ENCODE data around the gene STAG1.
"Not testable (repeated sequence)": the region's sequence is repeated elsewhere in the genome, so short reads cannot be mapped to it uniquely, and the experiment has no call there.

The STAG1 gene

GRCh38 chr3:136703429-136703828 lies 48.7 kb downstream of the STAG1 start:
- no peak for DNase-seq (ENCODE audit: low read depth)

- DNase-seq (ENCODE audit: low read depth): no peak
Observed at GRCh38 chr3:136699271-136699828, 52.8 kb downstream of the STAG1 start.

- DNase-seq (ENCODE audit: low read depth): no peak
Observed at GRCh38 chr3:136698361-136698760, 53.8 kb downstream of the STAG1 start.

- DNase-seq (ENCODE audit: low read depth): no peak
Observed at GRCh38 chr3:136696797-136697196, 55.4 kb downstream of the STAG1 start.

- no peak for DNase-seq (ENCODE audit: low read depth)
Observed at GRCh38 chr3:136694321-136694720, 57.9 kb downstream of the STAG1 start.

- DNase-seq (ENCODE audit: low read depth): no peak
Observed at GRCh38 chr3:136690599-136690998, 61.6 kb downstream of the STAG1 start.

GRCh38 chr3:136685882-136686281 lies 66.3 kb downstream of the STAG1 start:
- DNase-seq (ENCODE audit: low read depth): no peak

- DNase-seq (ENCODE audit: low read depth): no peak
Observed at GRCh38 chr3:136682740-136683312, 69.4 kb downstream of the STAG1 start.

GRCh38 chr3:136678981-136679380 lies 73.2 kb downstream of the STAG1 start:
- no peak for DNase-seq (ENCODE audit: low read depth)

- no peak for DNase-seq (ENCODE audit: low read depth)
Observed at GRCh38 chr3:136676009-136676408, 76.2 kb downstream of the STAG1 start.

GRCh38 chr3:136675150-136675858 lies 76.9 kb downstream of the STAG1 start:
- no peak for DNase-seq (ENCODE audit: low read depth)

GRCh38 chr3:136672457-136672856 lies 79.7 kb downstream of the STAG1 start:
- DNase-seq (ENCODE audit: low read depth): no peak

- no peak for DNase-seq (ENCODE audit: low read depth)
Observed at GRCh38 chr3:136671921-136672320, 80.3 kb downstream of the STAG1 start.

GRCh38 chr3:136670166-136670565 lies 82.0 kb downstream of the STAG1 start:
- DNase-seq (ENCODE audit: low read depth): no peak

GRCh38 chr3:136667081-136667480 lies 85.1 kb downstream of the STAG1 start:
- DNase-seq (ENCODE audit: low read depth): no peak

- not testable (repeated sequence) for DNase-seq (ENCODE audit: low read depth)
Observed at GRCh38 chr3:136666301-136666700, 85.9 kb downstream of the STAG1 start.

GRCh38 chr3:136664771-136665170 lies 87.4 kb downstream of the STAG1 start:
- no peak for DNase-seq (ENCODE audit: low read depth)

GRCh38 chr3:136661282-136661681 lies 90.9 kb downstream of the STAG1 start:
- DNase-seq (ENCODE audit: low read depth): no peak

GRCh38 chr3:136658946-136659682 lies 93.1 kb downstream of the STAG1 start:
- DNase-seq (ENCODE audit: low read depth): no peak

- DNase-seq (ENCODE audit: low read depth): no peak
Observed at GRCh38 chr3:136657526-136657925, 94.7 kb downstream of the STAG1 start.

- no peak for DNase-seq (ENCODE audit: low read depth)
Observed at GRCh38 chr3:136653628-136654027, 98.5 kb downstream of the STAG1 start.

- no peak for DNase-seq (ENCODE audit: low read depth)
Observed at GRCh38 chr3:136651581-136651980, 100.6 kb downstream of the STAG1 start.

- DNase-seq (ENCODE audit: low read depth): no peak
Observed at GRCh38 chr3:136650461-136650860, 101.7 kb downstream of the STAG1 start.
